Left kidney (tissue), 2 donors: ENCODE data around the gene MSRB1. TPM values are rescaled to one million over a fixed set of nuclear protein-coding genes. Genes with fewer than 3 reads are reported as not detected.
"Not testable (repeated sequence)": the region's sequence is repeated elsewhere in the genome, so short reads cannot be mapped to it uniquely, and the experiment has no call there.

ENCODE experiments used
- DNase-seq: peaks from one replicate; pipeline ENCODE4 v3.0.0-alpha.2; 2013
- polyA plus RNA-seq: library from polyadenylated mRNA; unstranded; fragments of 120-200 nt; gene quantifications from one replicate; pipeline ENCODE4 v1.2.1, GENCODE V29; 2013; ENCODE audit not compliant: insufficient read length

The MSRB1 gene
- polyA plus RNA-seq, 1 donor, result 55.9 TPM

DNA sequence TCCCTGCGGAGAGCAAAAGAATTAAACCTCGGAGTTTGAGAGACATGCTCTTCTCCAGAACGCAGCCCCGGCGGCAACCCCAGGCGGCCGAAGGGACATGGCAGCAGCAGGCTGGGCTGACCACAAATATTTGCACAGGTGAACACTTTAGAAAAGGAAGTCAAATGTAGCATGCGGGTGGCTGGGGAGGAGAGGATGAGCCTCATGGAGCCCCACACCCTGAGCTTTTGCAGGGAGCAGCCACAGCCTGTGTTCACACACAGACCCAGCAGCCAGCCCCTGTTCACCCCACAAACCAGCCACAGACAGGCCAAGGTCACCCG is 42.6 kb downstream of the MSRB1 start:
- no peak for DNase-seq

DNA sequence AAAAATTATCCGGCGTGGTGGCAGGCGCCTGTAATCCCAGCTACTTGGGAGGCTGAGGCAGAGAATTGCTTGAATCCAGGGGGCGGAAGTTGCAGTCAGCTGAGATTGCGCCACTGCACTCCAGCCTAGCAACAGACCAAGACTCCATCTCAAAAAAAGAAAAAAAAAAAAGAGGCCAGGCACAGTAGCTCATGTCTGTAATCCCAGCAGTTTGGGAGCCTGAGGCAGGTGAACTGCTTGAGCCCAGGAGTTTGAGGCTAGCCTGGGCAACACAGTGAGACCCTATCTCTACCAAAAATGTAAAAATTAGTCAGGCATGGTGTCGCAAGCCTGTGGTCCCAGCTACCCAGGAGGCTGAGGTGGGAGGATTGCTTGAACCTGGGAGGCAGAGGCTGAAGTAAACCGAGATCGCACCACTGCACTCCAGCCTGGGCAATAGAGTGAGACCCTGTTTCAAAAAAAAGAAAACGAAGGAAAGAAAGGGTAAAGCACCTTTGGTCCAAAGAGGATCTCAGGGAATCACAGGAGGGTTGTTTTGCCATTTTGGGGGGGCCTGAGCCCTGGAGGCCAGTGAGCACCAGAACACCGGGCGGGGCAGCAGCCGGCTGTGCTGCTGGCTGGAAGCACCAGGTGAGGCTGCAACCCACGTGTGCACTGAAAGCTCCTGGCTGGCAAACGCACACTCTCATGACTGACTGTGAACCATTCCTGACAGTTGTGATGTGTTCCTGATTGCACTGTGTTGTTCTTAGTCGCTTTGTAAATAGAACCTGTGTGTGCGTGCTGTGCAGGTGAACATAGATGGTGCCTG is 43.2 kb downstream of the MSRB1 start:
- DNase-seq, result no peak

DNA sequence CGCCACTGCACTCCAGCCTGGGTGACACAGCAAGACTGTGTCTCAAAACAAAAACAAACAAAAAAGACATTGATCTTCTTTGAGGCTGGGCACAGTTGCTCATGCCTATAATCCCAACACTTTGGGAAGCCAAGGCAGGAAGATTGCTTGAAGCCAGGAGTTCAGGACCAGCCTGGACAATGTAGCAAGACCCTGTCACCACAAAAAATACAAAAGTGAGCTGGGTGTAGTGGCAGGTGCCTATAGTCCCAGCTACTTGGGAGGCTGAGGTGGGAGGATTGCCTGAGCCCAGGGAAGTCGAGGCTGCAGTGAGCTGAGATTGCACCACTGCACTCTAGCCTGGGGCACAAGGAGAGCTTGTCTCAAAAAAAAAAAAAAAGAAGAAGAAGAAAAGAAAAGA is 45.3 kb downstream of the MSRB1 start:
- DNase-seq, result not testable (repeated sequence)

DNA sequence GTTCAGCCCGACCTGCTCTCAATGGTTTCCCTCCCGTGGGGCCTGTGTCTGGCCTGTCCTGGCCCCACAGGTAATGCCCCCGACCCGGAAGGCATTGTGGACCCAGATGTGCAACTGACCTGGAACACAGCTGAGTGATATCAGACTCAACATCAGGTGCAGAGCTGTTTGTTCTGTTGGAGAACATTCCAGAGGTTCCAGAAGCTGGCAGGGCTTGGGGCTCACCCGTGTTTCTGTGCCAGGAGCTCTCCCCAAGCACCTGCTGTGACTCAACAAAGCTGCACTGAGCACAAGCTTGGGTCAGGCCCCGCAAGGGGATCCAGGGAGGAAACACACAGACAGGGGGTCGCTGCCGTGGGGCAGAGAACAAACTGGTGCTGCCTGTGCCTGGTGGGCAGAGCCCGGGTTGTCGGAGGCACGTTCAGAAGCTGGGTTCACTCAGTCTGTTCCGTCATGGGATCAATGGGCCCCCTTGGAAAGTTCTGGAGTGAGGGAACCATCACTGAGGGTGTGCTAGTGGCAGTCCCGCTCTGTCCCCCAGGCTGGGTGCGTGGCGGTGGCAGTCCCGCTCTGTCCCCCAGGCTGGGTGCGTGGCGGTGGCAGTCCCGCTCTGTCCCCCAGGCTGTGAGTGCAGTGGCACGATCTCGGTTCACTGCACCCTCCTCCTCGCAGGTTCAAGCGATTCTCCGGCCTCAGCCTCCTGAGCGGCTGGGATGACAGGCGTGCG is 46.9 kb downstream of the MSRB1 start:
- no peak for DNase-seq

DNA sequence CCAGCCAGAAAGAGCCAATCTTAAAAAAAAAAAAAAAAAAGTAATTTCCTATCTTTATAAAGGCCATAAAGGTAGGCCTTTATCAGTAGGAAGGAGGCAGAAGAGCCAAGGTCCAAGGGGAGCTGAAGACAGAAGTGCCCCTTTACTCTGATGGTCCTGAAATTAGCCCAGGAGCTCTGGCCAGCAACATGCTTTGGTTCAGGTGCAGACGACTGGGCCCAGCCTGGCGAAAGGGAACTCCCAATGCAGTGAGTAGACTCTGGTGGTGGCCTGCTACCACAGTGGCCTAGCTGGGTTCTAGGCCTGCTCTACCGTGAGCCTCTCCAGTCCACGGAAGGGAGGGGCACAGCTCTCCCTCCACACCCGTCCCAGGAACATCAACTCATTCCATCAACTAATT is 47.9 kb downstream of the MSRB1 start:
- no peak for DNase-seq

DNA sequence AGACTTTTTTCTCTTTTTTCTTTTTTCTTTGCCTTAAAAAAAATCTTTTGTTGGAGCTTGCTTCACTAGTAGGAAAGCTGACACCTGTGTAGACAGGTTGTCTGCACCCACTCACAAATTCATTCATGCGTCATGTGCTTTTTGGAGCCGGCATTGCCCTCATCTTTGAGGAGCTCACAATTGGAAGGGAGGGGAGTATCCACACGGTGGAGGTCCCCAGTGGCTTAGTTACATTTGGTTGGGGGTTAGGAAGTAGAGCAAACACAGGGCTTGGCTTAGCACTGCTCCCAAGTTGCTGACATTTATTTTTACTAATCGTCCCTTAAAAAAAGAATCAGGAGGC is 52.3 kb downstream of the MSRB1 start:
- no peak for DNase-seq

DNA sequence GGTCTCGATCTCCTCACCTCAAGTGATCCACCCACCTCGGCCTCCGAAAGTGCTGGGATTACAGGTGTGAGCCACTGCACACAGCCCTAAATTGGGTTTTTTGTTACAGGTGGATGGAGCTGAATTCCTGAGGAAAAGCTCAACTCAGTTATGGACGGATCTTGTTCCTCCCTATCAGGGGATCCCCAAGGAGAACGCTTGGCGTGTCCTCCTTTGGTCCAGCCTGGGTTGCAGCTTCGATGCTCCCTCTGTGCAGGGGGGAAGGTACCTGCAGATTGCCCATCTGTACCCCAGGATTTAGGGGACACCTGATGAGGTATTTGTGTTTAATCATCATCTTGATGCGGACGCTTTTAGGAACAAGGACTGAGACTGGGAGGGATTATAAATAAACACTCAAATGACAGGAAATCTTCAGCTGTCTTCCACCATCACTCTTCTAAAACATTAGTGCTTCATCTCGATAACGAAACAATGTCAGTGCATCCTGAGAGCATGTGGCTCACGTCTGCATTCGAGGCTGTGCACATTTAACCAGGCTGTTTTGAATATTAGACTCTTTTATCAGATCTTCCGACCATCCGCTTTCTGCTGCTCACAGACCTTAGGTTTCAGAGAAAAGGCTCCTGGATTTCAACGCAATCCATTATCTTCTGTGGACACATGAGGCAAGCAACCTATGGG is 52.8 kb downstream of the MSRB1 start:
- no peak for DNase-seq

Other genes with a start within 250 kb of the MSRB1 start
- gene MAPK8IP3, start 237.0 kb downstream of the MSRB1 start, polyA plus RNA-seq, result 68.6 TPM
- 18.0 TPM for gene NME3, start 171.7 kb downstream of the MSRB1 start, polyA plus RNA-seq
- 10.7 TPM for gene EME2, start 170.4 kb downstream of the MSRB1 start, polyA plus RNA-seq
- 53.8 TPM for gene MRPS34, start 170.1 kb downstream of the MSRB1 start, polyA plus RNA-seq
- 32.8 TPM for gene SPSB3, start 160.6 kb downstream of the MSRB1 start, polyA plus RNA-seq
- 33.6 TPM for gene NUBP2, start 160.2 kb downstream of the MSRB1 start, polyA plus RNA-seq
- 1.6 TPM for gene IGFALS, start 149.5 kb downstream of the MSRB1 start, polyA plus RNA-seq
- gene HAGH, start 116.4 kb downstream of the MSRB1 start, polyA plus RNA-seq, result 33.9 TPM
- gene FAHD1, start 116.0 kb downstream of the MSRB1 start, polyA plus RNA-seq, result 35.5 TPM
- 3.2 TPM for gene MEIOB, start 71.0 kb downstream of the MSRB1 start, polyA plus RNA-seq
- 0.15 TPM for gene HS3ST6, start 24.8 kb downstream of the MSRB1 start, polyA plus RNA-seq
- 0.18 TPM for gene RPL3L, start 11.5 kb upstream of the MSRB1 start, polyA plus RNA-seq
- gene NDUFB10, start 16.3 kb upstream of the MSRB1 start, polyA plus RNA-seq, result 116 TPM
- gene RPS2, start 21.6 kb upstream of the MSRB1 start, polyA plus RNA-seq, result 1,628 TPM
- not detected for gene RNF151, start 23.7 kb upstream of the MSRB1 start, polyA plus RNA-seq
- gene TBL3, start 28.9 kb upstream of the MSRB1 start, polyA plus RNA-seq, result 30.3 TPM
- 0.78 TPM for gene NOXO1, start 38.3 kb upstream of the MSRB1 start, polyA plus RNA-seq
- gene GFER, start 41.0 kb upstream of the MSRB1 start, polyA plus RNA-seq, result 23.1 TPM
- 1.5 TPM for gene SYNGR3, start 46.8 kb upstream of the MSRB1 start, polyA plus RNA-seq
- gene ZNF598, start 66.6 kb upstream of the MSRB1 start, polyA plus RNA-seq, result 15.8 TPM
- gene NPW, start 76.6 kb upstream of the MSRB1 start, polyA plus RNA-seq, result 3.8 TPM
- gene NHERF2, start 83.7 kb upstream of the MSRB1 start, polyA plus RNA-seq, result 82.9 TPM
- gene NTHL1, start 104.6 kb upstream of the MSRB1 start, polyA plus RNA-seq, result 14.7 TPM
- 165 TPM for gene TSC2, start 104.8 kb upstream of the MSRB1 start, polyA plus RNA-seq
- gene PKD1, start 192.7 kb upstream of the MSRB1 start, polyA plus RNA-seq, result 82.5 TPM
- 2.1 TPM for gene RAB26, start 205.4 kb upstream of the MSRB1 start, polyA plus RNA-seq
- gene TRAF7, start 212.6 kb upstream of the MSRB1 start, polyA plus RNA-seq, result 55.7 TPM